Measurements from ENCODE around the gene WDR64. TPM values are rescaled to one million over a fixed set of nuclear protein-coding genes. Genes with fewer than 3 reads are reported as not detected.

Gene WDR64
- total and polyA plus RNA-seq, 9 donors, result 0.10 to 0.67 (median 0.34) TPM; not detected in 2

DNA sequence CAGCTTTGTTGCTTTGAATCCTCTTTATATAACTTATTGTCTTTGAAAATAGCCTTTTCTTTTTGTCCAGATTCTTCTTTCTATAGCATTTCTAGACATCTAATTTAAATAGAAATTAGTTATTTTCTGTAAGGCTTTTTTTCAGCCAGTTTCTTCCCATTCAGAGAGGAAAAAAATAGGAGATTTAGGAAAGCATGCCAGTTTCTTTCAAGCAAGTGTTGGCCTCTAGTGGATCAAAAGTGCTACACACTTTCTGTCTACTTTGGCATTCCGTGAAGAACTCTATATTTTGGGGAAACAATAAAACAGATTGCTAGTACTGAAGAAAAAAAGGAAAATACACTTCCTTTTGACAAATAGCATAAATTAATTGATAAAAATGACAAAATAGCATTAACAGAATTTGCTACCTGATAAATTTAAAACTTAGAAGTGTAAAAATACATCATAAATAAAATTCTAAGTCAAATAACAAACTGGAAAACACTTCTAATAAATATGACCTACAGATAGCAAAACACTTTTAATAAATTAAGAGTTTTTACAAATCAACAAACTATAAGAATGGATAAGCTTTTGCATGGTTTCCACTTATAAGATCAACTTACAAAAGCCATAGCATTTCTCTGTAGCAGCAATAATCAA is 182.8 kb downstream of the WDR64 start:
- H3K36me3 ChIP-seq, result no peaks in the 10 kb centered on the region
- intact Hi-C loops (cut with DNase I), result loop anchor here (5.0 kb wide), 2 partner anchors 218 to 223 kb away; no protein-coding TSS in a partner anchor
- no peak overlapping the region for H3K27ac ChIP-seq
- TF ChIP-seq, protein P1, sequence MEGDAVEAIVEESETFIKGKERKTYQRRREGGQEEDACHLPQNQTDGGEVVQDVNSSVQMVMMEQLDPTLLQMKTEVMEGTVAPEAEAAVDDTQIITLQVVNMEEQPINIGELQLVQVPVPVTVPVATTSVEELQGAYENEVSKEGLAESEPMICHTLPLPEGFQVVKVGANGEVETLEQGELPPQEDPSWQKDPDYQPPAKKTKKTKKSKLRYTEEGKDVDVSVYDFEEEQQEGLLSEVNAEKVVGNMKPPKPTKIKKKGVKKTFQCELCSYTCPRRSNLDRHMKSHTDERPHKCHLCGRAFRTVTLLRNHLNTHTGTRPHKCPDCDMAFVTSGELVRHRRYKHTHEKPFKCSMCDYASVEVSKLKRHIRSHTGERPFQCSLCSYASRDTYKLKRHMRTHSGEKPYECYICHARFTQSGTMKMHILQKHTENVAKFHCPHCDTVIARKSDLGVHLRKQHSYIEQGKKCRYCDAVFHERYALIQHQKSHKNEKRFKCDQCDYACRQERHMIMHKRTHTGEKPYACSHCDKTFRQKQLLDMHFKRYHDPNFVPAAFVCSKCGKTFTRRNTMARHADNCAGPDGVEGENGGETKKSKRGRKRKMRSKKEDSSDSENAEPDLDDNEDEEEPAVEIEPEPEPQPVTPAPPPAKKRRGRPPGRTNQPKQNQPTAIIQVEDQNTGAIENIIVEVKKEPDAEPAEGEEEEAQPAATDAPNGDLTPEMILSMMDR (IDR thresholded peaks at IDR 0.05), result peak; percentile 31 to 51 (median 36)
- no peak for TF ChIP-seq POLR2A (IDR thresholded peaks at IDR 0.05)
- TF ChIP-seq EP300 (IDR thresholded peaks at IDR 0.05), result no peak
- no peaks in the 10 kb centered on the region for H3K27me3 ChIP-seq
- H3K4me3 ChIP-seq, result no peak overlapping the region
- H3K4me1 ChIP-seq (ENCODE audit: insufficient read depth), result no peaks in the 10 kb centered on the region
- no peak for DNase-seq
- H3K9me3 ChIP-seq, result no peaks in the 10 kb centered on the region
- 0 to 4% (median 0%) methylated on average over 1 of the region's 1 CpG for WGBS, 3 donors

DNA sequence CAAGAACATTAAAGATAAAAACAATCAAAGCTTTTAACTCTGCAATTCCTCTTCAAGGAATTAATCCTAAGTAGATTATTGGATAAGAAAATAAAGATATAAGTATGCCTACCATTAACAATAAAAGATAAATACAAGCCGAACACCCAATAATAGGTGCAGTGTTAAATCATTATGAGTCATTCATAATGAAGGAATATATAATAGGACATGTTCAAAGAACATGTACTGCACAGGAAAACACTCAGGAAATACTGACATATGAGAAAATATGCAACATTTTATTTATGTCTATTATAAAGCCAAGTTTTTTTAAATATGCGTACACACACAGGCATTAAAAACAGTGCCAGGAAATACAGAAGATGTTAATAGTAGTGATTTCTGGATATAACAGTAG is 184.9 kb downstream of the WDR64 start:
- intact Hi-C loops (cut with DNase I), result loop anchor here in 1 of 4 donors (5.0 kb wide), 1 partner anchor 220 kb away; no protein-coding TSS in a partner anchor
- Histone ChIP-seq H3K36me3 (no peaks in the 10 kb centered on the region), H3K27ac (no peak overlapping the region), H3K9me3 (no peaks in the 10 kb centered on the region), H3K27me3 (no peaks in the 10 kb centered on the region), H3K4me3 (no peak overlapping the region), H3K4me1 (ENCODE audit: insufficient read depth) (no peaks in the 10 kb centered on the region)
- no peak for DNase-seq
- WGBS, 3 donors, result 66 to 88% (median 70%) methylated on average over 2 of the region's 2 CpGs
- TF ChIP-seq POLR2A (IDR thresholded peaks at IDR 0.05) (no peak), EP300 (IDR thresholded peaks at IDR 0.05) (no peak)
- TF ChIP-seq, protein P1 (IDR thresholded peaks at IDR 0.05), result no peak

DNA sequence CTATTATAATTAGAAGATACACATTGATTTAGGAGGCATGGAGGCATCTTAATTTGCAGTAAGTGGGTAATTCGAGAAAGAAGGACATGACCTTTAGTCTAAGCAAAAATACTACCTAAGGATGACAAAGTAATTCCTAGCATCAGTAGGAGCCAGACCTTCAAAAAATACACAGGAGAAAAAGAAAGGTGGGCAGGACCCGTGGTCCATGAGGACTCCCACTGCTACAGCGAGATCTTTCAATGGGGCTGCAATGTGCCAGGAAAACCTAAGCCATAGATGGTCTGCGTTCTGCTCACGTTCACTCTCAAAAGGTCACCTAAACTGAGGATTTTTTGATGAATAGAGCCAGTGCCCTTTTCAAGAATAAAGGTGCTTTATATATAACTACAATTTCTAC is 185.3 kb downstream of the WDR64 start:
- no peaks in the 10 kb centered on the region for H3K4me1 ChIP-seq (ENCODE audit: insufficient read depth)
- 64 to 76% (median 70%) methylated on average over 5 of the region's 5 CpGs for WGBS, 3 donors
- H3K27ac ChIP-seq, result no peak overlapping the region
- no peak for TF ChIP-seq EP300 (IDR thresholded peaks at IDR 0.05)
- TF ChIP-seq, protein P1 (IDR thresholded peaks at IDR 0.05), result no peak
- TF ChIP-seq POLR2A (IDR thresholded peaks at IDR 0.05), result no peak
- intact Hi-C loops (cut with DNase I), result loop anchor here in 1 of 4 donors (5.0 kb wide), 1 partner anchor 220 kb away; no protein-coding TSS in a partner anchor
- H3K36me3 ChIP-seq, result no peaks in the 10 kb centered on the region
- H3K4me3 ChIP-seq, result no peak overlapping the region
- H3K27me3 ChIP-seq, result no peaks in the 10 kb centered on the region
- DNase-seq, result no peak
- H3K9me3 ChIP-seq, result no peaks in the 10 kb centered on the region

DNA sequence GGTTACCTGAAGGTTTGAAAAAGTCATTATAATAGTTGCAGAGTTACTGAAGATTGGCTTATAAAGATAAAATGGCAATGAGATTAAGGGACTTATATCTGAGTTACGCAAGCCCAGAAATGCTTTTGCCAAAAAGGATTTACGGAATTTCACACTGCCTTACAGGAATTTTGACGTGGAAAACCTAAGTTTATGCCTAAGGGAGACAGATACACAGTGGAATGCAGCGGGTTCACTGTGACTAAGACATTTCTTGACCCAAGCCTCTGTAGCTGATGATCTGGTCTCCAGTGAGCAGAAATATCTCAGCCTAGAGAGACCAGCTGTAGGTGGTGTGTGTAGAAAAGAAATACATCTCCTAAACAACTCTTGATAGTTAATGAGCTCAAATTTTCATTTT is 185.8 kb downstream of the WDR64 start:
- Histone ChIP-seq H3K27me3 (no peaks in the 10 kb centered on the region), H3K4me1 (ENCODE audit: insufficient read depth) (no peaks in the 10 kb centered on the region), H3K9me3 (no peaks in the 10 kb centered on the region), H3K36me3 (no peaks in the 10 kb centered on the region), H3K4me3 (no peak overlapping the region), H3K27ac (no peak overlapping the region)
- WGBS, 3 donors, result 55 to 73% (median 67%) methylated on average over 4 of the region's 4 CpGs
- intact Hi-C loops (cut with DNase I), result loop anchor here in 1 of 4 donors (5.0 kb wide), 1 partner anchor 221 kb away; no protein-coding TSS in a partner anchor
- TF ChIP-seq EP300 (IDR thresholded peaks at IDR 0.05), result no peak
- TF ChIP-seq POLR2A (IDR thresholded peaks at IDR 0.05), result no peak
- TF ChIP-seq, protein P1 (IDR thresholded peaks at IDR 0.05), result no peak
- DNase-seq, result no peak

Data from ovary (tissue), 9 donors.